Measurements from ENCODE around the gene UBE2O.

Gene UBE2O

DNA sequence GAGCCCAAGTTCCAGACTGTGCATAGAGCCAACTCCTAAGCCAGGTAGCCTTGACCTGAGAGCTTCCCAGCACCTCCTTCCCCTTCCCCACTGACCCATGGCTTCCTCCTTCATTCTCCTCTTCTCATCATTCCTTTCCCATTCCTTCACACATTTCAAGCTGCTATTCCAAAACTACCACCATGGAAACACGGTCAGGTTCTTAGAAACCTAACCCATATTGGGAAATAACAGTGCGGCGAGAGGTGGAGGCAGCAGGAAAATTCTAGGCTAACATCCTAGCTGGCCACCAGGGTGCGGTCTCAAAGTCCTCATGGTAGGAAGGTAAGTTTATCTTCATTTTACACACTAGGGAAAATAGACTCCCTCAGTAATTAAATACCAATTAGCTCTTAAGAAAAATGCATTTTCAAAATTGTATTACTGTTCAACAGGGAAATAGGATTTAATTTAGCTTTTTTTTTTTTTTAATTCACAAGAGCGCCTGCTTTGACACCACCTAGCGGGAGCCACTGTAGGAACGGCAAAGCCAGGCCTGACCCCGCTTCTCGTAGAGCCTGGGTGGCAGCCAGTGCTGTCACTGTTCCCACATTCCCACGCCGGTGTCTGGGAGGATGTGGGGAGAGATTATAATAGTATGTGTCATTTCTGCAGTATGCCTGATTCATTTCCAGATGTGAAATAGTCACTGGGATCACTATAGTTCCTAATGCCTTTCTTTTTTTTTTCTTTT lies 82.5 kb downstream of the UBE2O start:
- H4K91ac ChIP-seq (ENCODE audit: low read depth, low read length, poor library complexity) = no peak overlapping the region
- no peak overlapping the region for H3K4ac ChIP-seq (ENCODE audit: low read length)
- H3K4me3 ChIP-seq (ENCODE audit: low read length in 2 of 2) = no peak overlapping the region
- H3K4me1 ChIP-seq (ENCODE audit: control insufficient read depth in 2 of 2, insufficient read depth in 1 of 2, low read depth in 1 of 2, low read length in 2 of 2) = peaks cover 5 to 10% of the 10 kb centered on the region in 2 donors
- H3K9me3 ChIP-seq (replicated peaks in 1 of 2; ENCODE audit: control insufficient read depth in 2 of 2, insufficient read depth in 1 of 2, low read depth in 1 of 2, low read length in 2 of 2) = no peaks in the 10 kb centered on the region
- no peak overlapping the region for H3K9ac ChIP-seq (ENCODE audit: low read depth, low read length, poor library complexity)
- no peak overlapping the region for H4K8ac ChIP-seq (ENCODE audit: low read depth, low read length)
- no CpG with 5 or more reads among the region's 11 CpGs for WGBS, 2 donors (ENCODE audit: extremely low coverage in 2 of 2, insufficient read length in 2 of 2, insufficient replicate concordance in 1 of 2)
- no peak overlapping the region for H3K18ac ChIP-seq (ENCODE audit: low read length)
- no peak overlapping the region for H3K23ac ChIP-seq (ENCODE audit: low read depth, low read length, poor library complexity)
- no peak overlapping the region for H3K14ac ChIP-seq (ENCODE audit: low read length)
- no peak overlapping the region for H2BK15ac ChIP-seq (ENCODE audit: low read length)
- H2BK5ac ChIP-seq (ENCODE audit: low read length) = no peak overlapping the region
- H3K4me2 ChIP-seq (ENCODE audit: insufficient read depth, low read length, poor library complexity, severe bottlenecking) = no peak overlapping the region
- H2AFZ ChIP-seq (ENCODE audit: low read length) = no peak overlapping the region
- no peaks in the 10 kb centered on the region for H3K79me1 ChIP-seq (ENCODE audit: low read depth, low read length)
- H3K27ac ChIP-seq (replicated peaks; ENCODE audit: low read length) = no peak overlapping the region
- H3K36me3 ChIP-seq (replicated peaks in 1 of 2; ENCODE audit: control insufficient read depth in 2 of 2, insufficient read depth in 2 of 2, low read length in 2 of 2) = no peaks in the 10 kb centered on the region
- DNase-seq (ENCODE audit: low spot score) = no peak
- no peak overlapping the region for H2AK5ac ChIP-seq (ENCODE audit: low read depth, low read length)
- H2BK12ac ChIP-seq (ENCODE audit: low read length) = no peak overlapping the region
- no peak overlapping the region for H2BK120ac ChIP-seq (ENCODE audit: low read depth, low read length)
- H3K27me3 ChIP-seq (ENCODE audit: control insufficient read depth in 3 of 3, insufficient read depth in 3 of 3, low read depth in 1 of 3, low read length in 3 of 3) = no peaks in the 10 kb centered on the region

DNA sequence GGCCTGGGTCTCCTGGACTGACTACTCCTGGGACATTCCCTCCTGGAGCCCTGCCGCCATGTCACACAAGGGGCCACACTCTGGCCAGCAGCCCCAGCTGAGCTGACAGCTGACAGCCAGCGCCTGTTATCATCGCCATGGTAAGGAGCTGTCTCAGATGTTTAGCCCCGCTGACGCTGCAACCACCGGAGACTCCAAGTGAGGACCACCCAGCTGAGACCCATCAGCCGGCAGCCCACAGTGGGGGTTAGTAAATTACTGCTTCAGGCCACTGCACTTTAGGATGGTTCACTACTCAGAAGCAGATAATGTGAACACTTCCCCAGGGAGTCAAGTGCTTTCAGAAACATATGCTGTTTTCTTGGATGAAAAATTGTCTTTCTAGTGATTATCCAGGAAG lies 83.1 kb downstream of the UBE2O start:
- DNase-seq (ENCODE audit: low spot score) = no peak
- Histone ChIP-seq H2BK5ac (ENCODE audit: low read length) (no peak overlapping the region), H2AK5ac (ENCODE audit: low read depth, low read length) (no peak overlapping the region), H3K4me3 (ENCODE audit: low read length in 2 of 2) (no peak overlapping the region), H3K79me1 (ENCODE audit: low read depth, low read length) (no peaks in the 10 kb centered on the region), H3K9me3 (replicated peaks in 1 of 2; ENCODE audit: control insufficient read depth in 2 of 2, insufficient read depth in 1 of 2, low read depth in 1 of 2, low read length in 2 of 2) (no peaks in the 10 kb centered on the region), H3K9ac (ENCODE audit: low read depth, low read length, poor library complexity) (no peak overlapping the region), H4K8ac (ENCODE audit: low read depth, low read length) (no peak overlapping the region), H2BK15ac (ENCODE audit: low read length) (no peak overlapping the region), H3K4ac (ENCODE audit: low read length) (no peak overlapping the region), H3K36me3 (replicated peaks in 1 of 2; ENCODE audit: control insufficient read depth in 2 of 2, insufficient read depth in 2 of 2, low read length in 2 of 2) (no peaks in the 10 kb centered on the region), H2AFZ (ENCODE audit: low read length) (no peak overlapping the region), H3K18ac (ENCODE audit: low read length) (no peak overlapping the region), H2BK12ac (ENCODE audit: low read length) (no peak overlapping the region), H4K91ac (ENCODE audit: low read depth, low read length, poor library complexity) (no peak overlapping the region), H3K27ac (replicated peaks; ENCODE audit: low read length) (no peak overlapping the region), H3K27me3 (ENCODE audit: control insufficient read depth in 3 of 3, insufficient read depth in 3 of 3, low read depth in 1 of 3, low read length in 3 of 3) (no peaks in the 10 kb centered on the region), H2BK120ac (ENCODE audit: low read depth, low read length) (no peak overlapping the region), H3K4me1 (ENCODE audit: control insufficient read depth in 2 of 2, insufficient read depth in 1 of 2, low read depth in 1 of 2, low read length in 2 of 2) (peaks cover 5 to 9% of the 10 kb centered on the region in 2 donors), H3K14ac (ENCODE audit: low read length) (no peak overlapping the region), H3K4me2 (ENCODE audit: insufficient read depth, low read length, poor library complexity, severe bottlenecking) (no peak overlapping the region), H3K23ac (ENCODE audit: low read depth, low read length, poor library complexity) (no peak overlapping the region)
- WGBS, 2 donors (ENCODE audit: extremely low coverage in 2 of 2, insufficient read length in 2 of 2, insufficient replicate concordance in 1 of 2) = no CpG with 5 or more reads among the region's 7 CpGs

DNA sequence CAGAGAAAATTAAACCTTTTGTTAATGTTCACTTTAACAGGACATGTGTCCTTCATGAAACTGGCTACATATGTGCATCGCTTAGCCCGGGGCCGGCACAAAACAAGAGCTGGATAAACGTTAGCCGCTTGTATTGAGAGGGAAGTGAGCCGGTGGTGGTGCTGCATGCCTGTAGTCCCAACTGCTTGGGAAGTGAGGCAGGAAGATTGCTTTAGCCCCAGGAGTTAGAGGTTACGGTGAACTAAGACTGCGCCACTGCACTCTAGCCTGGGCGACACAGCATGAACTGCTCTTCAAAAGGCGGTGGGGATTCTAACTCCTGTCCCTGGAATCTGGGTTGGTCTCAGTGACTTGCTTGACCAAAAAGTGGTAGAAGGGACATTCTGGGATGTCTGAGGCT lies 83.6 kb downstream of the UBE2O start:
- peaks cover 5 to 9% of the 10 kb centered on the region in 2 donors for H3K4me1 ChIP-seq (ENCODE audit: control insufficient read depth in 2 of 2, insufficient read depth in 1 of 2, low read depth in 1 of 2, low read length in 2 of 2)
- no peak for DNase-seq (ENCODE audit: low spot score)
- H3K9me3 ChIP-seq (replicated peaks in 1 of 2; ENCODE audit: control insufficient read depth in 2 of 2, insufficient read depth in 1 of 2, low read depth in 1 of 2, low read length in 2 of 2) = no peaks in the 10 kb centered on the region
- H3K36me3 ChIP-seq (replicated peaks in 1 of 2; ENCODE audit: control insufficient read depth in 2 of 2, insufficient read depth in 2 of 2, low read length in 2 of 2) = no peaks in the 10 kb centered on the region
- no CpG with 5 or more reads among the region's 10 CpGs for WGBS, 2 donors (ENCODE audit: extremely low coverage in 2 of 2, insufficient read length in 2 of 2, insufficient replicate concordance in 1 of 2)
- H4K8ac ChIP-seq (ENCODE audit: low read depth, low read length) = no peak overlapping the region
- no peak overlapping the region for H3K4me2 ChIP-seq (ENCODE audit: insufficient read depth, low read length, poor library complexity, severe bottlenecking)
- H2BK15ac ChIP-seq (ENCODE audit: low read length) = no peak overlapping the region
- H2AK5ac ChIP-seq (ENCODE audit: low read depth, low read length) = no peak overlapping the region
- no peak overlapping the region for H3K4ac ChIP-seq (ENCODE audit: low read length)
- no peak overlapping the region for H2BK5ac ChIP-seq (ENCODE audit: low read length)
- H3K18ac ChIP-seq (ENCODE audit: low read length) = no peak overlapping the region
- H3K79me1 ChIP-seq (ENCODE audit: low read depth, low read length) = no peaks in the 10 kb centered on the region
- H3K27ac ChIP-seq (replicated peaks; ENCODE audit: low read length) = no peak overlapping the region
- H3K9ac ChIP-seq (ENCODE audit: low read depth, low read length, poor library complexity) = no peak overlapping the region
- no peak overlapping the region for H4K91ac ChIP-seq (ENCODE audit: low read depth, low read length, poor library complexity)
- no peak overlapping the region for H3K14ac ChIP-seq (ENCODE audit: low read length)
- no peak overlapping the region for H3K23ac ChIP-seq (ENCODE audit: low read depth, low read length, poor library complexity)
- H3K27me3 ChIP-seq (ENCODE audit: control insufficient read depth in 3 of 3, insufficient read depth in 3 of 3, low read depth in 1 of 3, low read length in 3 of 3) = no peaks in the 10 kb centered on the region
- no peak overlapping the region for H2BK120ac ChIP-seq (ENCODE audit: low read depth, low read length)
- no peak overlapping the region for H2BK12ac ChIP-seq (ENCODE audit: low read length)
- no peak overlapping the region for H2AFZ ChIP-seq (ENCODE audit: low read length)
- H3K4me3 ChIP-seq (ENCODE audit: low read length in 2 of 2) = no peak overlapping the region

DNA sequence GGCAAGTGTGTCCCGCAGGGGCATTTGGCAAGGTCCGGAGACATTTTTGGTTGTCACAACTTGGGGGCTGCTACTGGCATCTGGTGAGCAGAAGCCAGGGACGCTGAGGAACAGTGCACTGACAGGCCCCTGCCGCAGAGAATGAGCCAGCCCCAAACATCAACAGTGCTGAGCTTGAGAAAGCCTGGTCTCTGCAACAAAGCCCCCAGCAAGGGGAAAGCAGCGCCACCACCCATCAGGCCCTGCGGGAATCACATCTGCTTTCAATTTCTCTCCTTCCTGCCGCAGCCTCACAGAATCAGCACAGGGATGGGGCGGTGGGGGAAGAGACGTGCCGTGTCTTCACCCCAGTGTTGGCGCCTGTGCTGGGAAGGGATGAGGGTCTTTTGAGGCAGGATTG lies 84.4 kb downstream of the UBE2O start:
- Histone ChIP-seq H2BK120ac (ENCODE audit: low read depth, low read length) (no peak overlapping the region), H3K27me3 (ENCODE audit: control insufficient read depth in 3 of 3, insufficient read depth in 3 of 3, low read depth in 1 of 3, low read length in 3 of 3) (no peaks in the 10 kb centered on the region)

More for the DNA sequence above, 84.4 kb downstream of the UBE2O start:
- Histone ChIP-seq H2AFZ (ENCODE audit: low read length) (no peak overlapping the region), H2BK5ac (ENCODE audit: low read length) (no peak overlapping the region), H3K4me1 (ENCODE audit: control insufficient read depth in 2 of 2, insufficient read depth in 1 of 2, low read depth in 1 of 2, low read length in 2 of 2) (peaks cover 2 to 6% of the 10 kb centered on the region in 2 donors), H4K8ac (ENCODE audit: low read depth, low read length) (peak overlapping the region; percentile 74), H3K79me1 (ENCODE audit: low read depth, low read length) (no peaks in the 10 kb centered on the region), H3K4me3 (ENCODE audit: low read length in 2 of 2) (no peak overlapping the region), H4K91ac (ENCODE audit: low read depth, low read length, poor library complexity) (no peak overlapping the region), H3K4ac (ENCODE audit: low read length) (no peak overlapping the region), H3K36me3 (replicated peaks in 1 of 2; ENCODE audit: control insufficient read depth in 2 of 2, insufficient read depth in 2 of 2, low read length in 2 of 2) (no peaks in the 10 kb centered on the region), H3K4me2 (ENCODE audit: insufficient read depth, low read length, poor library complexity, severe bottlenecking) (no peak overlapping the region), H3K23ac (ENCODE audit: low read depth, low read length, poor library complexity) (peak overlapping the region; percentile 26), H3K9ac (ENCODE audit: low read depth, low read length, poor library complexity) (no peak overlapping the region), H2AK5ac (ENCODE audit: low read depth, low read length) (peak overlapping the region; percentile 5), H3K18ac (ENCODE audit: low read length) (peak overlapping the region; percentile 3), H2BK15ac (ENCODE audit: low read length) (no peak overlapping the region), H3K9me3 (replicated peaks in 1 of 2; ENCODE audit: control insufficient read depth in 2 of 2, insufficient read depth in 1 of 2, low read depth in 1 of 2, low read length in 2 of 2) (no peaks in the 10 kb centered on the region), H2BK12ac (ENCODE audit: low read length) (no peak overlapping the region), H3K27ac (replicated peaks; ENCODE audit: low read length) (peak overlapping the region; percentile 23), H3K14ac (ENCODE audit: low read length) (peak overlapping the region; percentile 75)
- WGBS, 2 donors (ENCODE audit: extremely low coverage in 2 of 2, insufficient read length in 2 of 2, insufficient replicate concordance in 1 of 2) = no CpG with 5 or more reads among the region's 11 CpGs
- DNase-seq (ENCODE audit: low spot score) = no peak

All from neuronal stem cell (in vitro differentiated cells).